ENCODE results near the gene DUSP23. TPM values are rescaled to one million over a fixed set of nuclear protein-coding genes. Genes with fewer than 3 reads are reported as not detected.
A peak's percentile ranks its signal among the peaks of the same experiment; 100 is the strongest.

DUSP23 gene
- 15.5 and 15.7 TPM in 2 replicates for total RNA-seq

DNA sequence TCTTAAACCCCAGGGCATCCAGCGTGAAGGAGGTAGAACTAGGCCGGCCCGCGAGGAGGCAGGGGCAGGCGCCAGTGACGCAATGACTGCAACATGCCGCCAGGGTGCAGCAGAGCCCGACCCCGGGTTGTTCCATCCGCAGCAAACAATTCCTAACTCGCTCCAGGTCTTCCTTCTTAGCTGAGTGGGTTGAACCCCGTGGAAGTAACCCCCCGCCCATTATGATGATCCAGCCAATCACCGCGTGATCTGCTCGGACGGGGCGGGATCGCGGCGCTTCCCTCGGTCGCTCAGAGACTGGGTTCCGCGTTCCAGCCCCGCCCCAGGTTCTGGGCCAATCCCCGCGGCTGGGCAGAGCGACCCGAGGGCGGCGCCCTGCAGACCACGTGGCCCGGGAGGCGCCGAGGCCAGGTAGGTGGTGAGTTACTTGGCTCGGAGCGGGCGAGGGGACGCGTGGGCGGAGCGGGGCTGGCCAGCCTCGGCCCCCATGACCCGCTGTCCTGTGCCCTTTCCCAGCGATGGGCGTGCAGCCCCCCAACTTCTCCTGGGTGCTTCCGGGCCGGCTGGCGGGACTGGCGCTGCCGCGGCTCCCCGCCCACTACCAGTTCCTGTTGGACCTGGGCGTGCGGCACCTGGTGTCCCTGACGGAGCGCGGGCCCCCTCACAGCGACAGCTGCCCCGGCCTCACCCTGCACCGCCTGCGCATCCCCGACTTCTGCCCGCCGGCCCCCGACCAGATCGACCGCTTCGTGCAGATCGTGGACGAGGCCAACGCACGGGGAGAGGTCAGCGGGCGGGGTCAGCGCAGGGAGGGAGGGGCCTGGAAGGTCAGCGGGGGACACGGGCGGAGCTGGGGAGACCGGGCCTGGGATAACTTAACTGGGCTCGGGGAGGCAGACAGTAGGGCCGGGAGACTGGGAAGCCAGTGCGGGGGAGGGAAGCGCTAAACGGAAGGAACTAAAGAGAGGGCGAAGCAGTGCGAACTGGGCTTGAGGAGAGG, at the start of gene DUSP23:
Gene DUSP23, plus strand, starts transcription at position 380 of the 1,000 bp plus-strand sequence. Its CDS starts 139 bp downstream, at position 519.
- Mint-ChIP-seq H3K4me3 (peak within 1 kb of the TSS; percentile 83), H3K27me3 (peaks cover 3% of the 10 kb centered on the region), H3K4me1 (peaks cover 12% of the 10 kb centered on the region), H3K27ac (peak within 1 kb of the TSS; percentile 68), H3K36me3 (ENCODE audit: low read depth) (no peaks in the 10 kb centered on the region), H3K9me3 (no peaks in the 10 kb centered on the region)
- POLR2A ChIA-PET: interaction anchor here (0.5 to 1.0 kb wide), 2 partner anchors 144 to 422 kb away, joined by 4 read pairs; no protein-coding TSS in a partner anchor
- peak; percentile 98 for ATAC-seq (ENCODE audit: low read depth)
- DNase-seq: peak; percentile 93
- TF ChIP-seq, protein P1, sequence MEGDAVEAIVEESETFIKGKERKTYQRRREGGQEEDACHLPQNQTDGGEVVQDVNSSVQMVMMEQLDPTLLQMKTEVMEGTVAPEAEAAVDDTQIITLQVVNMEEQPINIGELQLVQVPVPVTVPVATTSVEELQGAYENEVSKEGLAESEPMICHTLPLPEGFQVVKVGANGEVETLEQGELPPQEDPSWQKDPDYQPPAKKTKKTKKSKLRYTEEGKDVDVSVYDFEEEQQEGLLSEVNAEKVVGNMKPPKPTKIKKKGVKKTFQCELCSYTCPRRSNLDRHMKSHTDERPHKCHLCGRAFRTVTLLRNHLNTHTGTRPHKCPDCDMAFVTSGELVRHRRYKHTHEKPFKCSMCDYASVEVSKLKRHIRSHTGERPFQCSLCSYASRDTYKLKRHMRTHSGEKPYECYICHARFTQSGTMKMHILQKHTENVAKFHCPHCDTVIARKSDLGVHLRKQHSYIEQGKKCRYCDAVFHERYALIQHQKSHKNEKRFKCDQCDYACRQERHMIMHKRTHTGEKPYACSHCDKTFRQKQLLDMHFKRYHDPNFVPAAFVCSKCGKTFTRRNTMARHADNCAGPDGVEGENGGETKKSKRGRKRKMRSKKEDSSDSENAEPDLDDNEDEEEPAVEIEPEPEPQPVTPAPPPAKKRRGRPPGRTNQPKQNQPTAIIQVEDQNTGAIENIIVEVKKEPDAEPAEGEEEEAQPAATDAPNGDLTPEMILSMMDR (IDR thresholded peaks at IDR 0.05): no peak
- CTCF ChIA-PET: interaction anchor here (0.8 to 1.1 kb wide), 5 partner anchors 9 to 227 kb away, joined by 3 to 15 read pairs (median 5); no protein-coding TSS in a partner anchor
- intact Hi-C loops (cut with micrococcal nuclease): loop anchor here (1.0 to 5.0 kb wide), 6 partner anchors 9 to 569 kb away; partner anchors contain the start of gene PIGM

DNA sequence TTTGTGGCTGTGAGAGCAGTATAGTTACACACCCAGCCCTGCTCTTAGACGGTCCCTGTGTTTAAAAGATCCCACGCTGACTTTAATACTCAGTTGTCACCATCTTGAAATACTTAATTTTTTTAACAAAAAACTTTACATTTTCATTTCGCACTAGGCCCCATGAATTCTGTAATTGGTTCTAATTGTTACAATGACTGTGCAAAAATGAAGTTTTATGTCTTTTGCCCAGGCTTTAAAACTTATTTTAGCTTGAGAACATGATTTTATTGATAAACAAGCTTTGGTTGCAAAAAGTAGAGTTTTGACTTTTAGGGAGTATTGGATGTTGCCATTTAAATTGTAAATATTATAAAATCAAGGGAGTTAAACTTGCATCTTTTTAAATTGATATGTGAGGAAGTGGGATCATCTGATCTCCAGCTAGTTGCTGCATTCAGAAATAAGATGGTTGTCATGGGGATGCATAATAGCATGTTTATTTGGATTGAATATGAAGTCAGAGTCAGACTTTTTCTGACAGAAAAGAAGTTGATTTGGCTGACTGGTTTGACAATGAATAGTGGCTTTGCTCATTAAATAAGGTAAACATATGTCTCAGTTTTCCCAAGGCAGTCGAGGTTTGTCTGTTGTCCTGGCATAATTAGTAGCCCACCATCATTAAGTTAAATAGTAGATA, 43.4 kb upstream of the DUSP23 start:
- ChIA-PET CTCF (no interaction called here), POLR2A (no interaction called here)
- no peak overlapping the region for H3K27ac Mint-ChIP-seq
- H3K36me3 Mint-ChIP-seq (ENCODE audit: low read depth): no peaks in the 10 kb centered on the region
- no peaks in the 10 kb centered on the region for H3K9me3 Mint-ChIP-seq
- H3K27me3 Mint-ChIP-seq: peaks cover 11% of the 10 kb centered on the region
- H3K4me3 Mint-ChIP-seq: no peak overlapping the region
- TF ChIP-seq, protein P1 (IDR thresholded peaks at IDR 0.05): no peak
- no peaks in the 10 kb centered on the region for H3K4me1 Mint-ChIP-seq
- DNase-seq (no peak), ATAC-seq (ENCODE audit: low read depth) (no peak)
- intact Hi-C loops (cut with micrococcal nuclease): no loop called here

DNA sequence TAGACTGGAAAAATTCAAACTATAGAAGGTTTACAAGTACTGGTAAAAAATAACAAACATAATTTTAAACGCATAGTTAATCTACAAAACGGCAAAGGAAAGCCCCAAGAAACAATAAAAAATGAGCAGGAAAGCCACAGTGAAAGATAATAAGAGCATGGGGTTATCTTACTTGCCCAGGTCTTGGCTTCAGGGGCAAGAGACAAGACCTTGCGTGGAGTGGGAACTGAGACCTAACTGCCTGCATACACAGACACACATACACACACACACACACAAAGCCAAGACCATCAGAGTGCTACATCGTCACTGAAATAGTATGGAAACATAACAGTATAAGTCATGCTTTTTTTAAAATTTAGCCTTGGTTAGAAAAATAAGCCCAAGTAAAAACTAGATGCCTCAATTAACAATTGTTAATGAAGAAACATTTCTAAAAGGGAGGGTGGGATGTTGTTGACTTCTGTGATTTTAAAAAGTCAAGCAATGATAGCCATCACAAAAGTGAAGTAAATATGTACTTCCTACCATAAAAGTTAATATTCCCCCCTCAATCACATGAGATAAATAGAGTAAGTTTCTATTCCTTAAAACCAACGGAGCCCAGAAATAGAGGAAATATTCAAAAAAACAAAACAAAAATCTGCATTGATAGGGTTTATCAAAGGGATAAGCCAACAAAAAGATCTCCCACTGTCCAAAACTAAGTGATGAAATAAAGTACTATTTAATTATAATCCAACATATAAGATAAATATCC, 36.9 kb upstream of the DUSP23 start:
- ChIA-PET POLR2A (no interaction called here), CTCF (no interaction called here)
- intact Hi-C loops (cut with micrococcal nuclease): no loop called here
- Mint-ChIP-seq H3K4me3 (no peak overlapping the region), H3K27ac (no peak overlapping the region), H3K4me1 (no peaks in the 10 kb centered on the region), H3K27me3 (peaks cover 12% of the 10 kb centered on the region), H3K9me3 (no peaks in the 10 kb centered on the region), H3K36me3 (ENCODE audit: low read depth) (no peaks in the 10 kb centered on the region)
- ATAC-seq (ENCODE audit: low read depth) (no peak), DNase-seq (no peak)
- TF ChIP-seq, protein P1 (IDR thresholded peaks at IDR 0.05): no peak

DNA sequence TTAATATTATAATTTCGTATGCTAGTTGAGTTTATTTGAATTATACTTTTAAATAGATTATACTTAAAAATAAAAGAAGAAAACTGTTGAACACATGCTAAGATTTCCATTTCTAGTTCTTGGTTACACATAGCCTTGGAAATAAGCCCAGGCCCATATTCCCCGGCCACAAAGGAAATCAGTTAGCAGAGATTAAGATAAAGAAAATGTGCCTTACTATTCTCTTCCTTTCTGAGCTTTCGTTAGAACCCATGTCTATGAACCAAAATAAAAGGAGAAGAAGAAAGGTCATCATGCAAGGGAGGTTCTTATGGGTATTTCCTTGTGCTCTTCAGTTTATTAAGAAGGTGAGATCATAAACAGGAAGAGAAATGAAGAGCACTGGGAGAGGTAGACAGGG, 34.1 kb upstream of the DUSP23 start:
- Mint-ChIP-seq H3K27ac (no peak overlapping the region), H3K9me3 (no peaks in the 10 kb centered on the region), H3K4me3 (no peak overlapping the region), H3K36me3 (ENCODE audit: low read depth) (no peaks in the 10 kb centered on the region), H3K4me1 (no peaks in the 10 kb centered on the region), H3K27me3 (peaks cover 12% of the 10 kb centered on the region)
- POLR2A ChIA-PET: no interaction called here
- CTCF ChIA-PET: no interaction called here
- intact Hi-C loops (cut with micrococcal nuclease): no loop called here
- DNase-seq: no peak
- ATAC-seq (ENCODE audit: low read depth): no peak
- TF ChIP-seq, protein P1 (IDR thresholded peaks at IDR 0.05): no peak

Measured in activated B cell treated with CpG ODN at 0.5 μM for 24 hours (primary cell).